Adipocyte (in vitro differentiated cells): ENCODE results near the gene CKB.
A peak's percentile ranks its signal among the peaks of the same experiment; 100 is the strongest.

Experiments
- DNase-seq: peaks from one replicate; pipeline ENCODE4 v3.0.0-alpha.2; 2015; ENCODE audit warnings: low read depth
- H3K27me3 ChIP-seq: replicated peaks from 2 replicates; pipeline ENCODE4 v1.7.0; 2013; ENCODE audit warnings: mild to moderate bottlenecking, low read length, moderate library complexity; ENCODE audit not compliant: control insufficient read depth, insufficient read depth
- H3K36me3 ChIP-seq: 2 replicates; pipeline ENCODE4 v1.7.0; 2013; ENCODE audit warnings: low read length, mild to moderate bottlenecking, moderate library complexity; ENCODE audit not compliant: control insufficient read depth, insufficient read depth, severe bottlenecking
- H3K4me1 ChIP-seq: 2 replicates; pipeline ENCODE4 v1.7.0; 2013; ENCODE audit warnings: mild to moderate bottlenecking, low read length, moderate library complexity; ENCODE audit not compliant: control insufficient read depth, insufficient read depth
- H3K4me3 ChIP-seq: 2 replicates; pipeline ENCODE4 v1.7.0; 2013; ENCODE audit warnings: mild to moderate bottlenecking, low read length, moderate library complexity
- H3K9ac ChIP-seq: 2 replicates; pipeline ENCODE4 v1.7.0; 2013; ENCODE audit warnings: mild to moderate bottlenecking, low read length, moderate library complexity
- H3K9me3 ChIP-seq: 2 replicates; pipeline ENCODE4 v1.7.0; 2013; ENCODE audit warnings: mild to moderate bottlenecking, low read length, moderate library complexity; ENCODE audit not compliant: control insufficient read depth

The CKB gene

GRCh38 chr14:103522649-103523574, at the start of gene CKB:
Gene CKB (minus strand): TSS chr14:103522830. CDS start chr14:103522493, 337 bp downstream.
- Histone ChIP-seq H3K4me1 (peaks cover 40% of the 10 kb centered on the region), H3K4me3 (peak within 1 kb of the TSS; percentile 86), H3K9ac (peak within 1 kb of the TSS; percentile 82), H3K27me3 (no peaks in the 10 kb centered on the region), H3K36me3 (peaks cover 7% of the 10 kb centered on the region), H3K9me3 (no peaks in the 10 kb centered on the region)
- DNase-seq: peak; percentile 82

GRCh38 chr14:103569408-103569807, 46.8 kb upstream of the CKB start:
- H3K9me3 ChIP-seq: no peaks in the 10 kb centered on the region
- peaks cover 3% of the 10 kb centered on the region for H3K4me1 ChIP-seq
- peaks cover 26% of the 10 kb centered on the region for H3K36me3 ChIP-seq
- H3K4me3 ChIP-seq: no peak overlapping the region
- no peak overlapping the region for H3K9ac ChIP-seq
- no peak for DNase-seq
- no peaks in the 10 kb centered on the region for H3K27me3 ChIP-seq

- Histone ChIP-seq H3K9me3 (no peaks in the 10 kb centered on the region), H3K9ac (no peak overlapping the region), H3K4me3 (no peak overlapping the region), H3K4me1 (peaks cover 7% of the 10 kb centered on the region), H3K36me3 (peaks cover 21% of the 10 kb centered on the region), H3K27me3 (no peaks in the 10 kb centered on the region)
- DNase-seq: no peak
These were observed 46.3 kb upstream of the CKB start for GRCh38 chr14:103568952-103569351.

DNA sequence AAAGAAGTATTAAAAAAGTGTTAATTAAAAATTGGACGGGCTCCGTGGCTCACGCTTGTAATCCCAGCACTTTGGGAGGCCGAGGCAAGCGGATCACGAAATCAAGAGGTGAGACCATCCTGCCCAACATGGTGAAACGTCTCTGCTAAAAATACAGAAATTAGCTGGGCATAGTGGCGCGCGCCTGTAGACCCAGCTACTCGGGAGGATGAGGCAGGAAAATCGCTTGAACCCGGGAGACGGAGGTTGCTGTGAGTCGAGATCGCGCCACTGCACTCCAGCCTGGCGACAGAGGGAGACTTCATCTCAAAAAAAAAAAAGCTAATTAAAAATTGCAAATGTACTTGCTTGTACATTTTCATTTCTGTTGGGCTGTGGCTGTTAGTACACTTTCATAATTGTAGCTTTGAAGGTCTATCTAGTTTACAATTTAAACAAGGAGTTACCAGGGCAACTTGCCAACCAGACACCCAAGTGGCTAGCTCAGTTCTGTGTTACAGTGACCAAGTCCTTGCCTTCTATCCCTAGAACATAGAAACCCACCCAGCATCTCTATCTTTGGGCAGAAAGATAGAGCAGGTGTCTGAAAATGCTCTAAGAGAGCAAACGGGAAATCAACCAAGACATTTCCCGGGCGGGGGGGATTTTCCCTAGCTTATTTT, 41.3 kb upstream of the CKB start:
- H3K9ac ChIP-seq: peak overlapping the region; percentile 92
- H3K9me3 ChIP-seq: no peaks in the 10 kb centered on the region
- H3K4me1 ChIP-seq: peaks cover 34% of the 10 kb centered on the region
- peak; percentile 13 for DNase-seq
- no peaks in the 10 kb centered on the region for H3K27me3 ChIP-seq
- peak overlapping the region; percentile 90 for H3K4me3 ChIP-seq
- H3K36me3 ChIP-seq: peaks cover 20% of the 10 kb centered on the region

DNA sequence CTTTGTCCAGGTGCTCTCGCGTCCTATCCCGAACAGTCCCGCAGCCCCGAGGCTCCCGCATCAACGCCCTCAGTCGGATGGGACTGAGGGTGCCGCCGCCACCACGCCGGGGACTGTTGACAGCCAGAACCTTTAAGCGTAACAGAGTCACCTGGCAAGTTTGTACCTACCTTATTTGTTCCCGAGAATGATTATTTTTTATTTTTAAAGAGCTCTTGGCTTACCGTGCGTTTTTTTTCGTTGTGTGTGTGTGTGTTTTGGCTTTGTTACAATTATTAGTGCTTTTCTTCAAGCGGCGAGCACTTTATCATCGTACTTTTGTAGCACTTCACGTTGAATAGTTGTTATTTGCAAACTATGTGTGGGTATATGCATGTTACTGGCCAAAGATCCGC, 40.6 kb upstream of the CKB start:
- H3K4me1 ChIP-seq: peaks cover 42% of the 10 kb centered on the region
- no peak for DNase-seq

GRCh38 chr14:103562429-103563225, 40.0 kb upstream of the CKB start, which contains the start of the genes BAG5 and COA8:
Gene BAG5 (minus strand): TSS chr14:103562657. CDS start chr14:103561164, 1,493 bp downstream.
Gene COA8 (plus strand): TSS chr14:103562960. CDS start chr14:103563002, 42 bp downstream.
- Histone ChIP-seq H3K4me1 (peaks cover 45% of the 10 kb centered on the region), H3K27me3 (no peaks in the 10 kb centered on the region), H3K9ac (peak within 1 kb of the TSS; percentile 92), H3K9me3 (no peaks in the 10 kb centered on the region), H3K4me3 (peak within 1 kb of the TSS; percentile 90), H3K36me3 (peaks cover 22% of the 10 kb centered on the region)
- DNase-seq: peak; percentile 92

More for the DNA sequence above, 40.6 kb upstream of the CKB start:
- Histone ChIP-seq H3K36me3 (peaks cover 25% of the 10 kb centered on the region), H3K4me3 (peak overlapping the region; percentile 90), H3K9me3 (no peaks in the 10 kb centered on the region), H3K27me3 (no peaks in the 10 kb centered on the region), H3K9ac (peak overlapping the region; percentile 92)

GRCh38 chr14:103562179-103562428, 39.5 kb upstream of the CKB start:
- Histone ChIP-seq H3K36me3 (peaks cover 24% of the 10 kb centered on the region), H3K4me1 (peaks cover 50% of the 10 kb centered on the region), H3K9me3 (no peaks in the 10 kb centered on the region), H3K9ac (peak overlapping the region; percentile 92), H3K4me3 (peak overlapping the region; percentile 90), H3K27me3 (no peaks in the 10 kb centered on the region)
- DNase-seq: peak; percentile 75

- Histone ChIP-seq H3K9me3 (no peaks in the 10 kb centered on the region), H3K9ac (peak overlapping the region; percentile 92), H3K4me1 (peaks cover 55% of the 10 kb centered on the region), H3K4me3 (peak overlapping the region; percentile 90), H3K27me3 (no peaks in the 10 kb centered on the region), H3K36me3 (peaks cover 26% of the 10 kb centered on the region)
- peak; percentile 81 for DNase-seq
These were observed 39.0 kb upstream of the CKB start for GRCh38 chr14:103561381-103562178.

DNA sequence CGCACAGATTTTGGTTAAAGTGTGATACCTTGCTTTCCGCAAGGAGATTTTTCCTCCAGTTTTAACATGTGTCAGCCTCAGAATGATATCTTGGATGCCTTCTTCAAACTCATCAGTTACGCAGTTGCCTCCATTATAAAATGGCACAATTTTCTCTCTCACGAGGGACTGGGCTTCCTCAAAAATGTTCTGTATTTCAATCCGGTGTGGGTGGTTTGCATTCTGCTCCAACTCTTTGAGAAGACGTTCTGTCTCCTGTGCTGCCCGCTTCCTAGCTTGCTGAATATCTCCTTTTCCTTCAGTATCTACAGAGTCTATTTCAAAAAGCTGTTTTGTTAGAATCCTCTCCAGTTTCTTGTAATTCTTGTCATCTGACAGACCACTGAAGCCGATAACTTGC, 38.1 kb upstream of the CKB start:
- peak overlapping the region; percentile 92 for H3K9ac ChIP-seq
- H3K27me3 ChIP-seq: no peaks in the 10 kb centered on the region
- peaks cover 26% of the 10 kb centered on the region for H3K36me3 ChIP-seq
- DNase-seq: no peak
- H3K9me3 ChIP-seq: no peaks in the 10 kb centered on the region
- peak overlapping the region; percentile 90 for H3K4me3 ChIP-seq
- H3K4me1 ChIP-seq: peaks cover 61% of the 10 kb centered on the region

DNA sequence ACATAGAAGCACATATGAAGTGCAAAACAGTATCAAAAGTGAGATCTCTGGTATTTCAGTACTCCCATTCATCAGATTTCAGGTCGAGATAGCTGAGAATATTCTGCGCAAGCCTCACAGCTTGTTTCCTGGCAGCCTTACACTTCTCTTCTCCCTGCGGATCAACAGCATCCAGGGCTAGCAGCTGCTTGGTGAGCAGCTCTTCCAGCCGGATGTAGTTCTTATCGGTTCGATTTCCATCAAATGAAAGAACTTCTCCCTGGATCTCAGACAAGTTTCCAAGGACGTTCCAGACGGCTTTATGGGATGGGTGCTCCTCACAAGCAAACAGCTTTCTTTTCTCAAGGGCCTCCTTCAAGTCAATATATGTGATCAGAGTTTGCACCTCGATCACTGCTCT, 37.1 kb upstream of the CKB start:
- Histone ChIP-seq H3K4me3 (peak overlapping the region; percentile 90), H3K4me1 (peaks cover 66% of the 10 kb centered on the region), H3K36me3 (peaks cover 28% of the 10 kb centered on the region), H3K9me3 (no peaks in the 10 kb centered on the region), H3K9ac (peak overlapping the region; percentile 92), H3K27me3 (no peaks in the 10 kb centered on the region)
- DNase-seq: no peak
